MM.1S (cell line): ENCODE data around the gene MSRB3.

Experiments
- DNase-seq: peaks from one replicate; pipeline ENCODE4 v3.0.0-alpha.2; 2015
- H2AFZ ChIP-seq: fragments of 300-600 bp; sonication (generic); 2 replicates; pipeline ENCODE4 v1.6.0; 2016; ENCODE audit warnings: antibody characterized with exemption, low read length
- H3F3A ChIP-seq: fragments of 300-600 bp; sonication (generic); 2 replicates; pipeline ENCODE4 v1.6.1; 2016; ENCODE audit warnings: mild to moderate bottlenecking, antibody characterized with exemption, low read length, moderate library complexity, mixed read lengths; ENCODE audit not compliant: insufficient read depth
- H3K27ac ChIP-seq: fragments of 300-600 bp; sonication (generic); 2 replicates; pipeline ENCODE4 v1.5.1; 2016; ENCODE audit warnings: mild to moderate bottlenecking, low read length
- H3K27me3 ChIP-seq: fragments of 300-600 bp; sonication (generic); replicated peaks from 2 replicates; pipeline ENCODE4 v1.6.0; 2016; ENCODE audit warnings: low read length; ENCODE audit not compliant: insufficient read depth
- H3K36me3 ChIP-seq: fragments of 300-600 bp; sonication (generic); replicated peaks from 2 replicates; pipeline ENCODE4 v1.6.1; 2016; ENCODE audit warnings: mild to moderate bottlenecking, low read length, mixed read lengths; ENCODE audit not compliant: insufficient read depth
- H3K4me1 ChIP-seq: fragments of 300-600 bp; sonication (generic); 2 replicates; pipeline ENCODE4 v1.6.1; 2016; ENCODE audit warnings: low read length, mixed read lengths
- H3K4me2 ChIP-seq: fragments of 300-600 bp; sonication (generic); 2 replicates; pipeline ENCODE4 v1.6.0; 2016; ENCODE audit warnings: low read depth, low read length
- H3K4me3 ChIP-seq: fragments of 300-600 bp; sonication (generic); 2 replicates; pipeline ENCODE4 v1.5.1; 2016; ENCODE audit warnings: low read length, mixed read lengths
- H3K79me2 ChIP-seq: fragments of 300-600 bp; sonication (generic); 2 replicates; pipeline ENCODE4 v1.6.1; 2016; ENCODE audit warnings: mixed run types, low read length, mixed read lengths
- H3K9ac ChIP-seq: fragments of 300-600 bp; sonication (generic); 2 replicates; pipeline ENCODE4 v1.6.1; 2016; ENCODE audit warnings: low read length, mixed read lengths
- H3K9me2 ChIP-seq: fragments of 300-600 bp; sonication (generic); replicated peaks from 2 replicates; pipeline ENCODE4 v1.6.1; 2016; ENCODE audit warnings: mild to moderate bottlenecking, low read length, mixed read lengths; ENCODE audit not compliant: insufficient read depth
- H3K9me3 ChIP-seq: fragments of 300-600 bp; sonication (generic); replicated peaks from 2 replicates; pipeline ENCODE4 v1.6.1; 2016; ENCODE audit warnings: mild to moderate bottlenecking, low read length, mixed read lengths; ENCODE audit not compliant: insufficient read depth
- H4K20me1 ChIP-seq: fragments of 300-600 bp; sonication (generic); 2 replicates; pipeline ENCODE4 v1.6.1; 2016; ENCODE audit warnings: mild to moderate bottlenecking, low read length, moderate library complexity, mixed read lengths; ENCODE audit not compliant: insufficient read depth
- CTCF ChIP-seq: fragments of 300-600 bp; sonication (generic); IDR thresholded peaks from 2 replicates; pipeline ENCODE4 v1.5.1; 2016; ENCODE audit warnings: antibody characterized with exemption, low read length, mixed read lengths
- EZH2 ChIP-seq: fragments of 300-600 bp; sonication (generic); optimal IDR thresholded peaks from 2 replicates; pipeline ENCODE3; 2017; ENCODE audit warnings: low read depth, mild to moderate bottlenecking, antibody characterized with exemption, low read length, mixed read lengths
- EZH2phosphoT487 ChIP-seq: fragments of 300-600 bp; sonication (generic); IDR thresholded peaks from 2 replicates; pipeline ENCODE4 v1.6.1; 2018; ENCODE audit warnings: antibody characterized with exemption, low read length

Gene MSRB3

GRCh38 chr12:65465766-65466547 lies 187.5 kb downstream of the MSRB3 start:
- no peaks in the 10 kb centered on the region for H3K27me3 ChIP-seq
- H3K79me2 ChIP-seq: no peaks in the 10 kb centered on the region
- no peak overlapping the region for H3K9ac ChIP-seq
- no peaks in the 10 kb centered on the region for H4K20me1 ChIP-seq
- H3K4me1 ChIP-seq: no peaks in the 10 kb centered on the region
- H2AFZ ChIP-seq: no peak overlapping the region
- no peaks in the 10 kb centered on the region for H3K9me2 ChIP-seq
- H3K4me3 ChIP-seq: no peak overlapping the region
- H3K36me3 ChIP-seq: no peaks in the 10 kb centered on the region
- no peaks in the 10 kb centered on the region for H3K9me3 ChIP-seq
- no peak overlapping the region for H3K27ac ChIP-seq
- DNase-seq: no peak
- H3K4me2 ChIP-seq: no peak overlapping the region
- no peaks in the 10 kb centered on the region for H3F3A ChIP-seq
- TF ChIP-seq CTCF (no peak), EZH2phosphoT487 (no peak), EZH2 (no peak)

GRCh38 chr12:65466911-65467310 lies 188.4 kb downstream of the MSRB3 start:
- no peaks in the 10 kb centered on the region for H3K79me2 ChIP-seq
- no peak overlapping the region for H3K9ac ChIP-seq
- H3K27me3 ChIP-seq: no peaks in the 10 kb centered on the region
- H3F3A ChIP-seq: no peaks in the 10 kb centered on the region
- no peak overlapping the region for H3K27ac ChIP-seq
- no peaks in the 10 kb centered on the region for H3K9me2 ChIP-seq
- no peak overlapping the region for H2AFZ ChIP-seq
- H3K4me2 ChIP-seq: no peak overlapping the region
- no peaks in the 10 kb centered on the region for H3K9me3 ChIP-seq
- DNase-seq: no peak
- TF ChIP-seq CTCF: no peak
- TF ChIP-seq EZH2phosphoT487: no peak
- no peak for TF ChIP-seq EZH2
- no peak overlapping the region for H3K4me3 ChIP-seq
- H4K20me1 ChIP-seq: no peaks in the 10 kb centered on the region
- H3K4me1 ChIP-seq: no peaks in the 10 kb centered on the region
- H3K36me3 ChIP-seq: no peaks in the 10 kb centered on the region

GRCh38 chr12:65470256-65470655 lies 191.8 kb downstream of the MSRB3 start:
- Histone ChIP-seq H3K4me1 (no peaks in the 10 kb centered on the region), H3K9ac (no peak overlapping the region), H3K9me2 (no peaks in the 10 kb centered on the region), H3K9me3 (no peaks in the 10 kb centered on the region), H3K4me2 (no peak overlapping the region), H3K79me2 (no peaks in the 10 kb centered on the region), H4K20me1 (no peaks in the 10 kb centered on the region), H2AFZ (no peak overlapping the region), H3K27me3 (no peaks in the 10 kb centered on the region), H3K27ac (no peak overlapping the region), H3F3A (no peaks in the 10 kb centered on the region), H3K4me3 (no peak overlapping the region), H3K36me3 (no peaks in the 10 kb centered on the region)
- TF ChIP-seq CTCF (no peak), EZH2phosphoT487 (no peak), EZH2 (no peak)
- no peak for DNase-seq
